GM23338 (cell line): ENCODE data around the gene SGK1. TPM values are rescaled to one million over a fixed set of nuclear protein-coding genes. Genes with fewer than 3 reads are reported as not detected.

Experiments
- ATAC-seq: fragments of 200-7000 bp; cut with Tn5 transposase; 3 replicates; pipeline ENCODE4 v1.9.1; 2020
- DNase-seq: peaks from one replicate; pipeline ENCODE4 v3.0.0-alpha.2; 2015; ENCODE audit warnings: low spot score
- H2AFZ ChIP-seq: fragments of 200-600 bp; sonication (generic); 2 replicates; pipeline ENCODE4 v1.8.0; 2016; ENCODE audit warnings: antibody characterized with exemption, mild to moderate bottlenecking, moderate library complexity
- H3F3A ChIP-seq: fragments of 200-600 bp; sonication (generic); replicated peaks from 2 replicates; pipeline ENCODE4 v1.8.0; 2017; ENCODE audit warnings: antibody characterized with exemption, mixed run types, low read depth
- H3K27ac ChIP-seq: fragments of 200-600 bp; sonication (generic); 2 replicates; pipeline ENCODE4 v1.6.1; 2016; ENCODE audit warnings: low read depth
- H3K27me3 ChIP-seq: fragments of 200-600 bp; sonication (generic); 2 replicates; pipeline ENCODE4 v1.8.0; 2016; ENCODE audit warnings: mild to moderate bottlenecking, mixed run types, moderate library complexity; ENCODE audit not compliant: insufficient read depth
- H3K36me3 ChIP-seq: fragments of 200-600 bp; sonication (generic); 2 replicates; pipeline ENCODE4 v1.8.0; 2016; ENCODE audit warnings: mild to moderate bottlenecking; ENCODE audit not compliant: insufficient read depth
- H3K4me1 ChIP-seq: fragments of 200-600 bp; sonication (generic); 2 replicates; pipeline ENCODE4 v1.8.0; 2016; ENCODE audit warnings: mild to moderate bottlenecking, moderate library complexity; ENCODE audit not compliant: insufficient read depth
- H3K4me2 ChIP-seq: fragments of 200-600 bp; sonication (generic); 2 replicates; pipeline ENCODE4 v1.7.1; 2017; ENCODE audit warnings: mixed run types
- H3K4me3 ChIP-seq: fragments of 200-600 bp; sonication (generic); 2 replicates; pipeline ENCODE4 v1.6.1; 2016; ENCODE audit warnings: mixed run types
- H3K79me2 ChIP-seq: fragments of 200-600 bp; sonication (generic); replicated peaks from 2 replicates; pipeline ENCODE4 v1.8.0; 2017; ENCODE audit warnings: mild to moderate bottlenecking; ENCODE audit not compliant: insufficient read depth
- H3K9me2 ChIP-seq: fragments of 200-600 bp; sonication (generic); 2 replicates; pipeline ENCODE4 v1.8.0; 2017; ENCODE audit not compliant: insufficient read depth
- H4K20me1 ChIP-seq: fragments of 200-600 bp; sonication (generic); replicated peaks from 2 replicates; pipeline ENCODE4 v1.8.0; 2017; ENCODE audit warnings: mild to moderate bottlenecking; ENCODE audit not compliant: insufficient read depth
- H3K27ac Mint-ChIP-seq: 2 replicates; pipeline ENCODE4 v1.8.0; 2020; ENCODE audit warnings: inconsistent platforms, mild to moderate bottlenecking, moderate library complexity, mixed read lengths
- H3K27me3 Mint-ChIP-seq: 3 replicates; pipeline ENCODE4 v1.8.0; 2022; ENCODE audit warnings: low read depth, mild to moderate bottlenecking, moderate library complexity, mixed read lengths, inconsistent platforms; ENCODE audit not compliant: insufficient read depth, poor library complexity
- H3K36me3 Mint-ChIP-seq: 3 replicates; pipeline ENCODE4 v1.8.0; 2021; ENCODE audit warnings: low read depth, mild to moderate bottlenecking, inconsistent platforms, moderate library complexity, mixed read lengths
- H3K4me1 Mint-ChIP-seq: 3 replicates; pipeline ENCODE4 v1.8.0; 2020; ENCODE audit warnings: mild to moderate bottlenecking, inconsistent platforms, mixed read lengths
- H3K4me3 Mint-ChIP-seq: 3 replicates; pipeline ENCODE4 v1.8.0; 2021; ENCODE audit warnings: moderate library complexity, mild to moderate bottlenecking, inconsistent platforms, mixed read lengths
- H3K9me3 Mint-ChIP-seq: 3 replicates; pipeline ENCODE4 v1.8.0; 2020; ENCODE audit warnings: moderate library complexity, mild to moderate bottlenecking, inconsistent platforms, mixed read lengths
- CREB1 ChIP-seq: fragments of 250-450 bp; sonication (Bioruptor Pico); IDR thresholded peaks from 2 replicates; pipeline ENCODE4 v1.5.0; 2020; ENCODE audit warnings: low read depth, mild to moderate bottlenecking, moderate library complexity
- EZH2 ChIP-seq: fragments of 200-600 bp; sonication (generic); IDR thresholded peaks from one replicate; pipeline ENCODE4 v1.8.0; 2017; ENCODE audit warnings: antibody characterized with exemption, mild to moderate bottlenecking, low read depth; ENCODE audit not compliant: unreplicated experiment
- EZH2phosphoT487 ChIP-seq: fragments of 200-600 bp; sonication (generic); IDR thresholded peaks from one replicate; pipeline ENCODE4 v1.8.1; 2018; ENCODE audit warnings: antibody characterized with exemption; ENCODE audit not compliant: unreplicated experiment
- NANOG ChIP-seq: IDR thresholded peaks from 2 replicates; pipeline ENCODE4 v1.6.1; 2016; ENCODE audit warnings: antibody characterized with exemption, borderline replicate concordance
- POLR2AphosphoS5 ChIP-seq: IDR thresholded peaks from 2 replicates; pipeline ENCODE4 v1.6.1; 2016; ENCODE audit warnings: antibody characterized with exemption, low read depth
- STAT1 ChIP-seq: IDR thresholded peaks from one replicate; pipeline ENCODE4 v1.6.1; 2016; ENCODE audit warnings: antibody characterized with exemption; ENCODE audit not compliant: unreplicated experiment
- ZNF331 ChIP-seq: fragments of 250-450 bp; sonication (Bioruptor Pico); IDR thresholded peaks from 2 replicates; pipeline ENCODE4 v1.5.0; 2020; ENCODE audit warnings: low read depth, mild to moderate bottlenecking, moderate library complexity
- long read RNA-seq: library from polyadenylated mRNA; unstranded; transcript quantifications from one replicate; pipeline ENCODE4 v2.0.0, GENCODE V29; 2020; ENCODE audit not compliant: unreplicated experiment
- polyA plus RNA-seq: library from polyadenylated mRNA; unstranded; fragments of >200 nt; fragmentation: Nextera tagmentation; extraction: Ambion mirVana; gene quantifications from 2 replicates; pipeline ENCODE4 v1.2.1, GENCODE V29; 2016
- total RNA-seq: library from RNA; depleted of rRNA; stranded (reverse); fragments of >200 nt; shearing (Covaris generic); gene quantifications from 2 replicates; pipeline ENCODE4 v1.2.3, GENCODE V29; 2014; rRNA removed
- TF ChIP-seq, protein P1 (sequence below), 2 experiments: fragments of 200-600 bp in 1 of 2; sonication (generic) in 1 of 2; conservative IDR thresholded peaks; 2 replicates each; pipeline versions ENCODE4 v1.5.1 to v1.6.1; 2016 to 2017; ENCODE audit warnings: antibody characterized with exemption in 2 of 2, low read depth in 2 of 2, mild to moderate bottlenecking in 2 of 2, moderate library complexity in 1 of 2
- TF ChIP-seq, protein P2 (sequence below): IDR thresholded peaks from one replicate; pipeline ENCODE4 v1.6.1; 2018; ENCODE audit warnings: antibody characterized with exemption; ENCODE audit not compliant: unreplicated experiment
- TF ChIP-seq, protein P3 (sequence below): IDR thresholded peaks from 2 replicates; pipeline ENCODE4 v1.6.1; 2016; ENCODE audit warnings: antibody characterized with exemption

SGK1 gene
- total RNA-seq (34.2 and 37.2 TPM in 2 replicates), polyA plus RNA-seq (15.0 and 16.3 TPM in 2 replicates)
- long read RNA-seq, partial matches to known transcripts, result 0 of 5 reads
- long read RNA-seq, other reads (novel, unspliced or antisense), result 2 of 5 reads

DNA sequence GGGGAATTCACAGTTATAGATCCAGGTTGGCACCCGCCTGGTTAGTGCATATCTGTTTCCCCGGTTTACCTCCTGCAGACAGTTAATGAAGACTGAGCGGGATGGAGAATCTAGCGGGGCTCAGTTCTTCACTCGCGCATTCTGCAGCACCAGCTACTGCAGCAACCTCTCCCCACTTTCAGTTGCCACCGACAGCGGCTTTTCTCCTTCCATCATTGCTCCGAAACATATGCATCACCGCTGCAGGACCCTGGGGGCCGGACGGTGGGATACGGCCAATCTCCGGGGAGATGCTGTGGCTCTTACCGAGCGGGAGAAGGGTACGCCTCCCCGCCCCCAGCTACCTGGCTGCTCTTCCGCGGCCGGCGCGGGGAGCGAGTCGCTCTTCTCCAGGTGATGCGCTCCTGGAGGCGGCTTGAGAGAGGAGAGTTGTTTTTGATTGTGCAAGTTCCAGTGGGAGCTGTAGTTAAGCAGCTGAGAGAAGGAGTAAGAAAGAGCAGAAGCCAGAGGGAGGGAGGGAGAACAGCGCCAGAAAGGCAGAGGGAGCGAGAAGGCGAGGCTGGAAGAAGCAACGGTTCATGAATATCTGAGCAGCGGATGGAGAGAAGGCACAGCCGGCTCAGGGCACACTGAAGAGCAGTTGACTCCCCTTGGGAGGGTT, at the start of gene SGK1:
SGK1 (minus strand) TSS at position 642 of the 661 bp plus-strand sequence. CDS start 652 bp downstream, outside the sequence.
- peak within 1 kb of the TSS; percentile 61 for H3K4me3 ChIP-seq
- H3K27ac ChIP-seq, result no peak within 1 kb of the TSS
- H4K20me1 ChIP-seq, result no peaks in the 10 kb centered on the region
- H3K4me1 ChIP-seq, result peaks cover 42% of the 10 kb centered on the region
- peaks cover 17% of the 10 kb centered on the region for H3K27me3 ChIP-seq
- Mint-ChIP-seq H3K4me3 (peak within 1 kb of the TSS; percentile 80), H3K36me3 (no peaks in the 10 kb centered on the region), H3K9me3 (no peaks in the 10 kb centered on the region), H3K4me1 (peaks cover 41% of the 10 kb centered on the region), H3K27ac (no peak within 1 kb of the TSS), H3K27me3 (peaks cover 6% of the 10 kb centered on the region)
- H2AFZ ChIP-seq, result peak within 1 kb of the TSS; percentile 94
- H3K9me2 ChIP-seq, result no peaks in the 10 kb centered on the region
- H3K79me2 ChIP-seq, result no peaks in the 10 kb centered on the region
- peak within 1 kb of the TSS; percentile 81 for H3K4me2 ChIP-seq
- no peaks in the 10 kb centered on the region for H3F3A ChIP-seq
- DNase-seq (peak; percentile 81), ATAC-seq (peak; percentile 95)
- no peaks in the 10 kb centered on the region for H3K36me3 ChIP-seq
- TF ChIP-seq ZNF331 (CRISPR knock-in tag) (no peak), CREB1 (CRISPR knock-in tag) (no peak), NANOG (no peak), STAT1 (no peak), EZH2 (no peak), EZH2phosphoT487 (no peak), POLR2AphosphoS5 (no peak)
- TF ChIP-seq, protein P1, sequence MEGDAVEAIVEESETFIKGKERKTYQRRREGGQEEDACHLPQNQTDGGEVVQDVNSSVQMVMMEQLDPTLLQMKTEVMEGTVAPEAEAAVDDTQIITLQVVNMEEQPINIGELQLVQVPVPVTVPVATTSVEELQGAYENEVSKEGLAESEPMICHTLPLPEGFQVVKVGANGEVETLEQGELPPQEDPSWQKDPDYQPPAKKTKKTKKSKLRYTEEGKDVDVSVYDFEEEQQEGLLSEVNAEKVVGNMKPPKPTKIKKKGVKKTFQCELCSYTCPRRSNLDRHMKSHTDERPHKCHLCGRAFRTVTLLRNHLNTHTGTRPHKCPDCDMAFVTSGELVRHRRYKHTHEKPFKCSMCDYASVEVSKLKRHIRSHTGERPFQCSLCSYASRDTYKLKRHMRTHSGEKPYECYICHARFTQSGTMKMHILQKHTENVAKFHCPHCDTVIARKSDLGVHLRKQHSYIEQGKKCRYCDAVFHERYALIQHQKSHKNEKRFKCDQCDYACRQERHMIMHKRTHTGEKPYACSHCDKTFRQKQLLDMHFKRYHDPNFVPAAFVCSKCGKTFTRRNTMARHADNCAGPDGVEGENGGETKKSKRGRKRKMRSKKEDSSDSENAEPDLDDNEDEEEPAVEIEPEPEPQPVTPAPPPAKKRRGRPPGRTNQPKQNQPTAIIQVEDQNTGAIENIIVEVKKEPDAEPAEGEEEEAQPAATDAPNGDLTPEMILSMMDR (conservative IDR thresholded peaks at IDR 0.05; ENCODE audit: low read depth in 2 of 2), result no peak; a peak in 1 of 4 replicates
- TF ChIP-seq, protein P2, sequence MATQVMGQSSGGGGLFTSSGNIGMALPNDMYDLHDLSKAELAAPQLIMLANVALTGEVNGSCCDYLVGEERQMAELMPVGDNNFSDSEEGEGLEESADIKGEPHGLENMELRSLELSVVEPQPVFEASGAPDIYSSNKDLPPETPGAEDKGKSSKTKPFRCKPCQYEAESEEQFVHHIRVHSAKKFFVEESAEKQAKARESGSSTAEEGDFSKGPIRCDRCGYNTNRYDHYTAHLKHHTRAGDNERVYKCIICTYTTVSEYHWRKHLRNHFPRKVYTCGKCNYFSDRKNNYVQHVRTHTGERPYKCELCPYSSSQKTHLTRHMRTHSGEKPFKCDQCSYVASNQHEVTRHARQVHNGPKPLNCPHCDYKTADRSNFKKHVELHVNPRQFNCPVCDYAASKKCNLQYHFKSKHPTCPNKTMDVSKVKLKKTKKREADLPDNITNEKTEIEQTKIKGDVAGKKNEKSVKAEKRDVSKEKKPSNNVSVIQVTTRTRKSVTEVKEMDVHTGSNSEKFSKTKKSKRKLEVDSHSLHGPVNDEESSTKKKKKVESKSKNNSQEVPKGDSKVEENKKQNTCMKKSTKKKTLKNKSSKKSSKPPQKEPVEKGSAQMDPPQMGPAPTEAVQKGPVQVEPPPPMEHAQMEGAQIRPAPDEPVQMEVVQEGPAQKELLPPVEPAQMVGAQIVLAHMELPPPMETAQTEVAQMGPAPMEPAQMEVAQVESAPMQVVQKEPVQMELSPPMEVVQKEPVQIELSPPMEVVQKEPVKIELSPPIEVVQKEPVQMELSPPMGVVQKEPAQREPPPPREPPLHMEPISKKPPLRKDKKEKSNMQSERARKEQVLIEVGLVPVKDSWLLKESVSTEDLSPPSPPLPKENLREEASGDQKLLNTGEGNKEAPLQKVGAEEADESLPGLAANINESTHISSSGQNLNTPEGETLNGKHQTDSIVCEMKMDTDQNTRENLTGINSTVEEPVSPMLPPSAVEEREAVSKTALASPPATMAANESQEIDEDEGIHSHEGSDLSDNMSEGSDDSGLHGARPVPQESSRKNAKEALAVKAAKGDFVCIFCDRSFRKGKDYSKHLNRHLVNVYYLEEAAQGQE, result no peak
- TF ChIP-seq, protein P3, sequence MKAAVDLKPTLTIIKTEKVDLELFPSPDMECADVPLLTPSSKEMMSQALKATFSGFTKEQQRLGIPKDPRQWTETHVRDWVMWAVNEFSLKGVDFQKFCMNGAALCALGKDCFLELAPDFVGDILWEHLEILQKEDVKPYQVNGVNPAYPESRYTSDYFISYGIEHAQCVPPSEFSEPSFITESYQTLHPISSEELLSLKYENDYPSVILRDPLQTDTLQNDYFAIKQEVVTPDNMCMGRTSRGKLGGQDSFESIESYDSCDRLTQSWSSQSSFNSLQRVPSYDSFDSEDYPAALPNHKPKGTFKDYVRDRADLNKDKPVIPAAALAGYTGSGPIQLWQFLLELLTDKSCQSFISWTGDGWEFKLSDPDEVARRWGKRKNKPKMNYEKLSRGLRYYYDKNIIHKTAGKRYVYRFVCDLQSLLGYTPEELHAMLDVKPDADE, result no peak
